Duodenal mucosa (tissue), 2 donors: ENCODE results near the gene B9D2.
"Not testable (repeated sequence)": the region's sequence is repeated elsewhere in the genome, so short reads cannot be mapped to it uniquely, and the experiment has no call there.

Experiments
- H3K27ac ChIP-seq: one replicate; pipeline ENCODE4 v1.7.0; 2013; ENCODE audit warnings: low read depth, low read length
- H3K27me3 ChIP-seq, 2 donors: one replicate each; pipeline ENCODE4 v1.7.0; 2013; ENCODE audit warnings: low read length in 2 of 2, control low read depth in 1 of 2; ENCODE audit not compliant: insufficient read depth in 2 of 2, control insufficient read depth in 1 of 2
- H3K36me3 ChIP-seq, 2 donors: one replicate each; pipeline ENCODE4 v1.7.0; 2013; ENCODE audit warnings: low read length in 2 of 2, control low read depth in 1 of 2; ENCODE audit not compliant: insufficient read depth in 2 of 2, control insufficient read depth in 1 of 2
- H3K4me1 ChIP-seq, 2 donors: one replicate each; pipeline ENCODE4 v1.7.0; 2013; ENCODE audit warnings: low read length in 2 of 2, control low read depth in 1 of 2; ENCODE audit not compliant: insufficient read depth in 2 of 2, control insufficient read depth in 1 of 2
- H3K4me3 ChIP-seq, 2 donors: one replicate each; pipeline ENCODE4 v1.7.0; 2013; ENCODE audit warnings: low read length in 2 of 2, low read depth in 1 of 2
- H3K9ac ChIP-seq, 2 donors: one replicate each; pipeline ENCODE4 v1.7.0; 2013; ENCODE audit warnings: low read length in 2 of 2, low read depth in 1 of 2
- H3K9me3 ChIP-seq, 2 donors: one replicate each; pipeline ENCODE4 v1.7.0; 2013; ENCODE audit warnings: low read length in 2 of 2, control low read depth in 1 of 2; ENCODE audit not compliant: control insufficient read depth in 1 of 2

Gene B9D2

GRCh38 chr19:41351339-41352245 lies 12.4 kb downstream of the B9D2 start:
- peaks cover 7 to 45% of the 10 kb centered on the region in 2 donors for H3K4me1 ChIP-seq
- no peaks in the 10 kb centered on the region for H3K9me3 ChIP-seq
- H3K4me3 ChIP-seq, result peak overlapping the region; percentile 69 to 84
- H3K27ac ChIP-seq, result peak overlapping the region; percentile 41
- peak overlapping the region; percentile 61 to 74 for H3K9ac ChIP-seq
- peaks cover 0 to 4% of the 10 kb centered on the region in 2 donors for H3K36me3 ChIP-seq
- H3K27me3 ChIP-seq, result peaks cover 4 to 25% of the 10 kb centered on the region in 2 donors

GRCh38 chr19:41350735-41351338 lies 13.1 kb downstream of the B9D2 start:
- peak overlapping the region; percentile 61 to 74 for H3K9ac ChIP-seq
- H3K27ac ChIP-seq, result peak overlapping the region; percentile 41

GRCh38 chr19:41346916-41347315 lies 17.0 kb downstream of the B9D2 start:
- peaks cover 0 to 22% of the 10 kb centered on the region in 2 donors for H3K36me3 ChIP-seq
- H3K27ac ChIP-seq, H3K9ac ChIP-seq, H3K9me3 ChIP-seq, H3K4me3 ChIP-seq: not testable (repeated sequence)
- peaks cover 4 to 16% of the 10 kb centered on the region in 2 donors for H3K27me3 ChIP-seq
- peaks cover 8 to 29% of the 10 kb centered on the region in 2 donors for H3K4me1 ChIP-seq

More at GRCh38 chr19:41350735-41351338, 13.1 kb downstream of the B9D2 start:
- Histone ChIP-seq H3K4me1 (peaks cover 7 to 45% of the 10 kb centered on the region in 2 donors), H3K4me3 (peak overlapping the region; percentile 69 to 84), H3K9me3 (no peaks in the 10 kb centered on the region), H3K36me3 (peaks cover 0 to 4% of the 10 kb centered on the region in 2 donors), H3K27me3 (peaks cover 4 to 25% of the 10 kb centered on the region in 2 donors)

- Histone ChIP-seq H3K9ac (no peak overlapping the region), H3K4me3 (no peak overlapping the region), H3K36me3 (peaks cover 3 to 25% of the 10 kb centered on the region in 2 donors), H3K4me1 (peaks cover 4 to 6% of the 10 kb centered on the region in 2 donors), H3K27me3 (no peaks in the 10 kb centered on the region), H3K9me3 (no peaks in the 10 kb centered on the region), H3K27ac (no peak overlapping the region)
Observed at GRCh38 chr19:41344162-41344561, 19.8 kb downstream of the B9D2 start.

GRCh38 chr19:41341669-41342490 lies 22.1 kb downstream of the B9D2 start:
- Histone ChIP-seq H3K27me3 (no peaks in the 10 kb centered on the region), H3K27ac (no peak overlapping the region), H3K9me3 (no peaks in the 10 kb centered on the region), H3K36me3 (peaks cover 3 to 24% of the 10 kb centered on the region in 2 donors), H3K9ac (no peak overlapping the region), H3K4me1 (peaks cover 0 to 4% of the 10 kb centered on the region in 2 donors), H3K4me3 (no peak overlapping the region)

GRCh38 chr19:41339936-41340335 lies 24.0 kb downstream of the B9D2 start:
- no peaks in the 10 kb centered on the region for H3K27me3 ChIP-seq
- peaks cover 3 to 22% of the 10 kb centered on the region in 2 donors for H3K36me3 ChIP-seq
- no peak overlapping the region for H3K4me3 ChIP-seq
- no peaks in the 10 kb centered on the region for H3K9me3 ChIP-seq
- H3K27ac ChIP-seq, result no peak overlapping the region
- H3K4me1 ChIP-seq, result peaks cover 0 to 4% of the 10 kb centered on the region in 2 donors
- no peak overlapping the region for H3K9ac ChIP-seq

- no peak overlapping the region for H3K4me3 ChIP-seq
- peaks cover 4 to 11% of the 10 kb centered on the region in 2 donors for H3K36me3 ChIP-seq
- peaks cover 0 to 2% of the 10 kb centered on the region in 2 donors for H3K27me3 ChIP-seq
- H3K9ac ChIP-seq, result no peak overlapping the region
- no peaks in the 10 kb centered on the region for H3K9me3 ChIP-seq
- H3K4me1 ChIP-seq, result peaks cover 0 to 1% of the 10 kb centered on the region in 2 donors
- no peak overlapping the region for H3K27ac ChIP-seq
Observed at GRCh38 chr19:41335467-41335866, 28.5 kb downstream of the B9D2 start.

GRCh38 chr19:41334793-41335192 lies 29.2 kb downstream of the B9D2 start:
- no peak overlapping the region for H3K27ac ChIP-seq
- peaks cover 4 to 14% of the 10 kb centered on the region in 2 donors for H3K36me3 ChIP-seq
- peaks cover 0 to 3% of the 10 kb centered on the region in 2 donors for H3K4me1 ChIP-seq
- no peaks in the 10 kb centered on the region for H3K9me3 ChIP-seq
- no peak overlapping the region for H3K9ac ChIP-seq
- H3K4me3 ChIP-seq, result no peak overlapping the region
- H3K27me3 ChIP-seq, result peaks cover 0 to 4% of the 10 kb centered on the region in 2 donors

- H3K4me1 ChIP-seq, result peaks cover 13 to 22% of the 10 kb centered on the region in 2 donors
- no peak overlapping the region for H3K9ac ChIP-seq
- H3K4me3 ChIP-seq, result no peak overlapping the region
- no peak overlapping the region for H3K27ac ChIP-seq
- H3K9me3 ChIP-seq, result no peaks in the 10 kb centered on the region
- H3K27me3 ChIP-seq, result peaks cover 0 to 8% of the 10 kb centered on the region in 2 donors
- peaks cover 4 to 12% of the 10 kb centered on the region in 2 donors for H3K36me3 ChIP-seq
Observed at GRCh38 chr19:41332468-41332867, 31.5 kb downstream of the B9D2 start.
